GM12878 (cell line): ENCODE measurements around the gene NFATC1. TPM values are rescaled to one million over a fixed set of nuclear protein-coding genes. Genes with fewer than 3 reads are reported as not detected.

Experiments
- ATAC-seq: fragments of 200-7000 bp; cut with Tn5 transposase; 3 replicates; pipeline ENCODE4 v1.9.1; 2020; ENCODE audit warnings: mild to moderate bottlenecking, moderate library complexity
- BruUV-seq: library from RNA; stranded (reverse); fragments of 400-500 nt; replicated peaks from 2 replicates; lab custom pipeline; 2021; lab: Mats Ljungman, UMichigan
- CTCF ChIA-PET: fragments of 300-600 bp; sonication (Branson Sonifier 250); formaldehyde crosslinking; extraction: SDS; loops from one replicate; lab custom pipeline; 2021; ENCODE audit warnings: inconsistent platforms; lab: Yijun Ruan, JAX
- POLR2A ChIA-PET: fragments of 350-600 bp; formaldehyde crosslinking; extraction: SDS; loops from one replicate; lab custom pipeline; 2021; ENCODE audit warnings: inconsistent platforms; lab: Charles Lee
- RAD21 ChIA-PET: fragments of 300-600 bp; sonication (Branson Sonifier 250); formaldehyde crosslinking; loops from one replicate; lab custom pipeline; 2023; ENCODE audit warnings: antibody characterized with exemption; ENCODE audit not compliant: unreplicated experiment; lab: Charles Lee
- SMC1A ChIA-PET: fragments of 300-600 bp; sonication (Branson Sonifier 250); formaldehyde crosslinking; loops from one replicate; lab custom pipeline; 2023; ENCODE audit not compliant: unreplicated experiment, uncharacterized antibody; lab: Charles Lee
- DNase-seq: peaks from one replicate; pipeline ENCODE4 v3.0.0-alpha.2; 2011; ENCODE audit warnings: low read depth, low spot score
- FAIRE-seq: peaks from 3 replicates; lab custom pipeline; 2011; peaks lifted over from hg19 to GRCh38; lab: Jason Lieb, UNC
- H2AFZ ChIP-seq: 2 replicates; pipeline ENCODE4 v1.6.0; 2011; ENCODE audit warnings: low read depth, low read length, control low read depth; ENCODE audit not compliant: control insufficient read depth
- H3K27ac ChIP-seq: 2 replicates; pipeline ENCODE4 v1.5.1; 2011; ENCODE audit warnings: control low read depth; ENCODE audit not compliant: control insufficient read depth, insufficient read depth
- H3K27me3 ChIP-seq, 2 experiments: replicated peaks in 1 of 2; 2 replicates each; pipeline versions ENCODE4 v1.6.0 to v1.6.1; 2011; ENCODE audit warnings: low read length in 1 of 2; ENCODE audit not compliant: control insufficient read depth in 2 of 2, insufficient read depth in 2 of 2
- H3K36me3 ChIP-seq, 2 experiments: 2 replicates each; pipeline ENCODE4 v1.5.1; 2011; ENCODE audit warnings: low read length in 1 of 2; ENCODE audit not compliant: control insufficient read depth in 2 of 2, insufficient read depth in 2 of 2
- H3K4me1 ChIP-seq: 2 replicates; pipeline ENCODE4 v1.6.1; 2011; ENCODE audit warnings: mild to moderate bottlenecking, low read length, moderate library complexity, mixed read lengths; ENCODE audit not compliant: control insufficient read depth, insufficient read depth
- H3K4me2 ChIP-seq: 2 replicates; pipeline ENCODE4 v1.6.0; 2011; ENCODE audit warnings: control low read depth; ENCODE audit not compliant: control insufficient read depth, insufficient read depth
- H3K4me3 ChIP-seq: fragments of 200-600 bp; sonication (generic); 2 replicates; pipeline ENCODE4 v1.5.1; 2016
- H3K79me2 ChIP-seq: 2 replicates; pipeline ENCODE4 v1.6.0; 2011; ENCODE audit warnings: low read length; ENCODE audit not compliant: control insufficient read depth, insufficient read depth
- H3K9ac ChIP-seq: 2 replicates; pipeline ENCODE4 v1.8.0; 2011; ENCODE audit warnings: low read length, control low read depth, mixed read lengths; ENCODE audit not compliant: control insufficient read depth, insufficient read depth
- H3K9me3 ChIP-seq: replicated peaks from 3 replicates; pipeline ENCODE4 v1.5.1; 2011; ENCODE audit warnings: mild to moderate bottlenecking, low read length; ENCODE audit not compliant: control insufficient read depth, insufficient read depth
- H4K20me1 ChIP-seq: 2 replicates; pipeline ENCODE4 v1.6.0; 2011; ENCODE audit not compliant: control insufficient read depth, insufficient read depth
- CREM ChIP-seq: IDR thresholded peaks from 2 replicates; pipeline ENCODE4 v1.6.1; 2014; ENCODE audit warnings: antibody characterized with exemption, low read depth
- E2F4 ChIP-seq: IDR thresholded peaks from 2 replicates; pipeline ENCODE4 v1.6.1; 2012; ENCODE audit warnings: low read depth, low read length, improper control_type of control experiment
- ETV6 ChIP-seq, 2 experiments: fragments of 450-650 bp in 1 of 2; IDR thresholded peaks in 1 of 2; conservative IDR thresholded peaks in 1 of 2; 2 replicates each; pipeline ENCODE4 v1.6.1; 2014; ENCODE audit warnings: antibody characterized with exemption in 1 of 2, borderline replicate concordance in 1 of 2, low read depth in 1 of 2, mild to moderate bottlenecking in 1 of 2, moderate library complexity in 1 of 2
- FOXM1 ChIP-seq: IDR thresholded peaks from 2 replicates; pipeline ENCODE4 v1.6.1; 2012; ENCODE audit warnings: low read depth, mild to moderate bottlenecking, inconsistent platforms, low read length, moderate library complexity
- GATAD2B ChIP-seq: fragments of 450-650 bp; conservative IDR thresholded peaks from 2 replicates; pipeline ENCODE4 v1.6.1; 2017; ENCODE audit warnings: low read depth, mild to moderate bottlenecking, moderate library complexity
- KLF5 ChIP-seq: fragments of 450-650 bp; IDR thresholded peaks from 2 replicates; pipeline ENCODE4 v1.6.1; 2014; ENCODE audit warnings: mild to moderate bottlenecking; ENCODE audit not compliant: partially characterized antibody
- MXI1 ChIP-seq: fragments of 150-350 bp; IDR thresholded peaks from 2 replicates; pipeline ENCODE4 v1.6.1; 2011; ENCODE audit warnings: low read depth, mild to moderate bottlenecking, inconsistent platforms, low read length, improper control_type of control experiment
- NRF1 ChIP-seq: conservative IDR thresholded peaks from 2 replicates; pipeline ENCODE4 v1.6.1; 2011; ENCODE audit warnings: mild to moderate bottlenecking, low read depth, low read length, improper control_type of control experiment
- POLR2A ChIP-seq: IDR thresholded peaks from 2 replicates; pipeline ENCODE4 v1.6.1; 2011; ENCODE audit warnings: low read depth, mild to moderate bottlenecking, low read length
- POLR2AphosphoS5 ChIP-seq: IDR thresholded peaks from 2 replicates; pipeline ENCODE4 v1.6.1; 2011; ENCODE audit warnings: mild to moderate bottlenecking, low read length, inconsistent platforms
- SIN3A ChIP-seq: IDR thresholded peaks from 2 replicates; pipeline ENCODE4 v1.6.1; 2012; ENCODE audit warnings: low read depth, low read length, improper control_type of control experiment
- SIX5 ChIP-seq: IDR thresholded peaks from 2 replicates; pipeline ENCODE4 v1.6.1; 2011; ENCODE audit warnings: mild to moderate bottlenecking, low read depth, low read length, moderate library complexity; ENCODE audit not compliant: severe bottlenecking
- SP1 ChIP-seq: IDR thresholded peaks from one replicate; pipeline ENCODE4 v1.6.1; 2011; ENCODE audit warnings: low read depth, low read length
- TAF1 ChIP-seq: IDR thresholded peaks from 2 replicates; pipeline ENCODE4 v1.6.1; 2011; ENCODE audit warnings: mild to moderate bottlenecking, low read depth, low read length, borderline replicate concordance
- USF2 ChIP-seq: IDR thresholded peaks from 2 replicates; pipeline ENCODE4 v1.6.1; 2011; ENCODE audit warnings: low read depth, low read length, improper control_type of control experiment, borderline replicate concordance
- ZBTB4 ChIP-seq: fragments of 450-650 bp; formaldehyde crosslinking; IDR thresholded peaks from 2 replicates; pipeline ENCODE4 v1.4.0; 2022; ENCODE audit warnings: mild to moderate bottlenecking, moderate library complexity
- WGBS: methylation state at CpG from one replicate; pipeline ENCODE4 v1.1.6; 2016; ENCODE audit warnings: low lambda C conversion rate; ENCODE audit not compliant: insufficient replicate concordance, insufficient coverage; ENCODE audit errors: missing lambda C conversion rate; 5-methylcytosine and 5-hydroxymethylcytosine counted together
- in situ Hi-C: fragments of 300-500 bp; cut with MboI; formaldehyde crosslinking; loops from 9 replicates; pipeline ENCODE4 v1.14.3; 2018; ENCODE audit warnings: mixed read lengths
- intact Hi-C: fragments of 100-400 bp; cut with micrococcal nuclease; formaldehyde crosslinking; loops from one replicate; pipeline ENCODE4 v1.14.2; 2022; ENCODE audit not compliant: unreplicated experiment
- polyA plus RNA-seq, 11 experiments: library from polyadenylated mRNA; depleted of rRNA in 4 of 11; unstranded in 6 of 11; stranded (reverse) in 5 of 11; fragments of >200 nt; fragmentation: Nextera tagmentation in 4 of 11; fragmentation: Illumina TruSeq in 1 of 11; extraction: Ambion mirVana in 4 of 11; extraction: Trizol in 1 of 11; gene quantifications; 1 replicate in 1 of 11; 2 replicates in 10 of 11; pipeline versions ENCODE4 v1.2.1 to v1.2.3, GENCODE V29; 2011 to 2016; ENCODE audit warnings: inconsistent platforms in 2 of 11, missing spikeins in 2 of 11, low read depth in 1 of 11
- total RNA-seq, 4 experiments: library from RNA; depleted of rRNA in 3 of 4; stranded (reverse); fragments of >200 nt in 3 of 4; fragmentation: Illumina TruSeq in 1 of 4; extraction: Trizol in 1 of 4; gene quantifications; 2 replicates each; pipeline versions ENCODE4 v1.2.1 to v1.2.3, GENCODE V29; 2013 to 2021
- TF ChIP-seq, protein P1 (sequence below): fragments of 450-650 bp; IDR thresholded peaks from 2 replicates; pipeline ENCODE4 v1.6.1; 2016; ENCODE audit warnings: mild to moderate bottlenecking

NFATC1 gene
- total and polyA plus RNA-seq, 10 of the 15 experiments (the other 5 are each of a cell fraction or from before 2014, with no cell fraction given) = 0.84 to 20.8 (median 5.1) TPM

GRCh38 chr18:79493211-79493800 lies 97.6 kb downstream of the NFATC1 start:
- no peaks in the 10 kb centered on the region for H3K27me3 ChIP-seq
- no peak overlapping the region for H2AFZ ChIP-seq
- ATAC-seq (no peak), FAIRE-seq (no peak), DNase-seq (no peak)
- H3K79me2 ChIP-seq = no peaks in the 10 kb centered on the region
- peaks cover 13% of the 10 kb centered on the region for H3K4me1 ChIP-seq
- SMC1A ChIA-PET = interaction anchor here (2.3 kb wide), 1 partner anchor 28 kb away, joined by 7 read pairs; no protein-coding TSS in a partner anchor
- H3K9me3 ChIP-seq = no peaks in the 10 kb centered on the region; the same call in 2 of the 3 replicates
- RAD21 ChIA-PET = no interaction called here
- H3K36me3 ChIP-seq = no peaks in the 10 kb centered on the region; a peak in 1 of 4 replicates
- POLR2A ChIA-PET = no interaction called here
- H3K4me3 ChIP-seq = no peak overlapping the region
- in situ Hi-C loops (no loop called here), intact Hi-C loops (no loop called here)
- H3K4me2 ChIP-seq = no peak overlapping the region
- no peak overlapping the region for H3K27ac ChIP-seq
- CTCF ChIA-PET = no interaction called here
- 99% methylated on average over 50 of the region's 65 CpGs for WGBS
- H3K9ac ChIP-seq = no peak overlapping the region
- H4K20me1 ChIP-seq = no peaks in the 10 kb centered on the region
- BruUV-seq = no TSS peak
- TF ChIP-seq POLR2AphosphoS5 (no peak), NRF1 (no peak), SP1 (no peak), GATAD2B (no peak), KLF5 (no peak), E2F4 (no peak), FOXM1 (no peak), SIX5 (no peak), POLR2A (no peak), SIN3A (no peak), MXI1 (no peak), CREM (no peak), USF2 (no peak), ZBTB4 (CRISPR knock-in tag) (no peak), ETV6 (conservative IDR thresholded peaks at IDR 0.05 in 1 of 2, IDR thresholded peaks at IDR 0.05 in 1 of 2; ENCODE audit: borderline replicate concordance in 1 of 2, low read depth in 1 of 2) (no peak), TAF1 (no peak)
- TF ChIP-seq, protein P1, sequence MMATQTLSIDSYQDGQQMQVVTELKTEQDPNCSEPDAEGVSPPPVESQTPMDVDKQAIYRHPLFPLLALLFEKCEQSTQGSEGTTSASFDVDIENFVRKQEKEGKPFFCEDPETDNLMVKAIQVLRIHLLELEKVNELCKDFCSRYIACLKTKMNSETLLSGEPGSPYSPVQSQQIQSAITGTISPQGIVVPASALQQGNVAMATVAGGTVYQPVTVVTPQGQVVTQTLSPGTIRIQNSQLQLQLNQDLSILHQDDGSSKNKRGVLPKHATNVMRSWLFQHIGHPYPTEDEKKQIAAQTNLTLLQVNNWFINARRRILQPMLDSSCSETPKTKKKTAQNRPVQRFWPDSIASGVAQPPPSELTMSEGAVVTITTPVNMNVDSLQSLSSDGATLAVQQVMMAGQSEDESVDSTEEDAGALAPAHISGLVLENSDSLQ = no peak
